HG03045 (cell line): ENCODE results near the gene MRPL9.

Source experiments
- ATAC-seq: cut with Tn5 transposase; IDR thresholded peaks from one replicate; pipeline ENCODE4 v1.9.1; 2021; ENCODE audit warnings: mild to moderate bottlenecking, moderate library complexity; ENCODE audit not compliant: unreplicated experiment

Gene MRPL9

GRCh38 chr1:151713874-151714273 is 49.4 kb downstream of the MRPL9 start:
- ATAC-seq = no peak

GRCh38 chr1:151713044-151713443 is 50.3 kb downstream of the MRPL9 start:
- ATAC-seq = no peak

- ATAC-seq = no peak
Measured at GRCh38 chr1:151711951-151712350, 51.3 kb downstream of the MRPL9 start.

- no peak for ATAC-seq
Measured at GRCh38 chr1:151711044-151711800, 52.1 kb downstream of the MRPL9 start.

GRCh38 chr1:151710187-151710840 is 53.0 kb downstream of the MRPL9 start:
- ATAC-seq = no peak
